ENCODE data around the gene ZNF836.
"Not testable (repeated sequence)": the region's sequence is repeated elsewhere in the genome, so short reads cannot be mapped to it uniquely, and the experiment has no call there.

ZNF836 gene

GRCh38 chr19:52171321-52172169, at the start of gene ZNF836:
Gene ZNF836, minus strand, starts transcription at chr19:52171621. Its CDS starts 3,549 bp downstream, at chr19:52168072.
- in situ Hi-C loops (cut with MboI; ENCODE audit: low sequenced_read_pairs) = no loop called here

GRCh38 chr19:52221031-52221430, 49.6 kb upstream of the ZNF836 start:
- in situ Hi-C loops (cut with MboI; ENCODE audit: low sequenced_read_pairs) = no loop called here

DNA sequence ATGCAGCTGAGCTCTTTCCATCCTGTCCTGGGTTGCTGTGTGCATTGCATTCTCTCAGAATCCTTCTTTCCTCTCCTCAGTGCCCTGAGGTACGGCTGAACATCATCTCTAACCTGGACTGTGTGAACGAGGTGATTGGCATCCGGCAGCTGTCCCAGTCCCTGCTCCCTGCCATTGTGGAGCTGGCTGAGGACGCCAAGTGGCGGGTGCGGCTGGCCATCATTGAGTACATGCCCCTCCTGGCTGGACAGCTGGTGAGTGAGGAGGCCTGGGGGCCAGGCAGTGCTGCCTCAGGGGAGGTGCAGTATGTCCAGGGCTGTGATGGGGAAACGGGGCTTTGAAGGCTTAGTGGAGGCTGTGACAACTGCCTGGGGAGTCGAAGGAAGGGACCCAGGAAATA, 48.2 kb upstream of the ZNF836 start:
- in situ Hi-C loops (cut with MboI; ENCODE audit: low sequenced_read_pairs) = no loop called here

DNA sequence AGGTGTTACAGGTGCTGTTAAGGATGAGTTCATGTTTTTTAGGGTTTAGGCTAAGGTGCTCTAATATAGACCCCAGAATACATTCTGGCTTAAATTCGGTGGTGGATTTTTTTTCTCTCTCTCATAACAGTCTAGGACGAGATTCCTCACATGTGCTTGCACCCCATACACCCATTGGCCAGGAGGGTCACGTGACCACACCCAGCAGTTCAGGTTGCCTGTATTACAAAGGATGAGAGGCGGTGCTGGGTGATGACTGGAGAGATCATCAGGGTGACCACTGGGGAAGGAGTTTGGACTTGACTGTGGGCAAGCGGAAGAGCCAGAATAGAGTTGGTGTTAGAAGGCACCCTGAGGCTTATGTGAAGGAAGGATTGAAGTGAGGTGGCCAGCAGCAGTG, 46.2 kb upstream of the ZNF836 start:
- in situ Hi-C loops (cut with MboI; ENCODE audit: low sequenced_read_pairs) = no loop called here

- in situ Hi-C loops (cut with MboI; ENCODE audit: low sequenced_read_pairs) = no loop called here
Observed at GRCh38 chr19:52216401-52216800, 45.0 kb upstream of the ZNF836 start.

GRCh38 chr19:52214241-52214640, 42.8 kb upstream of the ZNF836 start:
- in situ Hi-C loops (cut with MboI; ENCODE audit: low sequenced_read_pairs) = no loop called here

- in situ Hi-C loops (cut with MboI; ENCODE audit: low sequenced_read_pairs) = no loop called here
Observed at GRCh38 chr19:52212572-52213255, 41.3 kb upstream of the ZNF836 start.

GRCh38 chr19:52211926-52212571, 40.6 kb upstream of the ZNF836 start:
- in situ Hi-C loops (cut with MboI; ENCODE audit: low sequenced_read_pairs) = no loop called here

- in situ Hi-C loops (cut with MboI; ENCODE audit: low sequenced_read_pairs) = no loop called here
Observed at GRCh38 chr19:52211203-52211602, 39.8 kb upstream of the ZNF836 start.

DNA sequence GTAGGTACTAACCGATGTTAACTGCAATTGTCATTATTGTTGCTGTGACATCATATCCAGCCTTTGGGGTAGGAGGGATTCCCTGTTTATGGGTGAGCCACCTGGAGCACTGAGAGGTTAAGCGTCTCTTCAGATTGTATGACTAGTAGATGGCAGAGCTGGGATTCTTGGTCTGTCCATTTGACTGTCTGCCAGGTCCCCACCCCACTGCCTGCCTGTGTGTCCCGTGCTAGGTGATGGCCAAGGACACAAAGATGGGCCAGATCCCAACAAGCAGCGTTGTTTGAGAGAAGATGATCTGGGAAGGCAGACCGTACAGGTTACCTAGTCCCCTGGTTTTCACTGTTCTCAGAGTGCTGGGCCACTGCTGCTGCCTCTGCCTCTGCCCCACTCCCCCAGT, 35.1 kb upstream of the ZNF836 start:
- in situ Hi-C loops (cut with MboI; ENCODE audit: low sequenced_read_pairs) = no loop called here

DNA sequence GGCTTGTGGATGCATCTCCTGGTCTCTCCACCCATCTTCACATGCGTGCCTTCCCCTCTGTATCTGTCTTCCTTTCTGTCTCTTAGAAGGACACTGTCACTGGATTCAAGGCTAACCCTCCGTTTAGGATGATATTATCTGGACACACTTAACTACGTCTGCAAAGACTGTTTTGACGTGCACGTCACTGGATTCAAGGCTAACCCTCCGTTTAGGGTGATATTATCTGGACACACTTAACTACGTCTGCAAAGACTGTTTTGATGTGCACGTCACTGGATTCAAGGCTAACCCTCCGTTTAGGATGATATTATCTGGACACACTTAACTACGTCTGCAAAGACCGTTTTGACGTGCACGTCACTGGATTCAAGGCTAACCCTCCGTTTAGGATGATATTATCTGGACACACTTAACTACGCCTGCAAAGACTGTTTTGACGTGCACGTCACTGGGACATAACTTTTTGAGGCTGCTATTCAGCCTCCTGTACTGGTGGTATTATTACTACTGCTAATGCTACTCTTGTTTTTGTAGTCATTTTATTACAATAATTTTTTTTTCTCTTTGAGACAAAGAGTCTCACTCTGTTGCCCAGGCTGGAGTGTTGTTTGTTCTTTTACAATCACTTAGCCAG, 29.5 kb upstream of the ZNF836 start:
- in situ Hi-C loops (cut with MboI; ENCODE audit: low sequenced_read_pairs) = not testable (repeated sequence)

DNA sequence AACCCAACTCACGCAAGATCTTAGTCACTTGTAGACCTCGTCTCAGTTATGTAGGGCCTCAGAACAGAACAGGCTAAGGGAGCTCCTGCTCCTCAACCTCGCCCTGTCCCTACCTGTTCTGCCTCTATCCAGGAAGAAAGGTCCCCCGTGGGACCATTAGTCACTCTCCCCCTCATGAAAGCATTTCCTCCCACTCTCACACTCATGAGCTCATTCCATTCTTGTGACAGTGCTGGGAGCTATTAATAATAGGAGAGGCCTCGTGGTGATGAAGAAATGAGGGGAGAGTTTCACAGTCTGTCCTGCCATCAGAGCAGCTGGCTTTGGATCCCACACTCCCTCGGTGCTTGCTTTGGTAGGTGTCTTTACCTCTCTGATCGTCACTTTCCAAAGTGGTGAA, 28.6 kb upstream of the ZNF836 start:
- in situ Hi-C loops (cut with MboI; ENCODE audit: low sequenced_read_pairs) = no loop called here

DNA sequence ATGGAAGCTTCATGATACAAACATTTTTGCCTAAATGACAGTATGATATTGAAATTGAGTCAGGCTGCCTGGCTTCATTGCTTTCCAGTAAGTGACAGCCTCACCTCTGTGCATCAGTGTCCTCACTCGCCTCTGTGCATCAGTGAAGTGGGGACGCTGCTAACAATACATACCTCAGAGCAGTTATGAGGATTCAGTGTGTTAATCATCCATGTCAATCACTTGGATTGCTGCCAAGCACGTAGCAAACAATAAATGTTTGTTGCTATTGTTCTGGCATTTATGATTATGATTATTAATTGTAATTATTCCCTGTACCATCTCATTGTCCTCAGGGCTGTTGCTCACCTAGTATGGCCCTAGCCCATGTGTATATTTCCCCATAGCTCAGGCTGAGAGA, 27.3 kb upstream of the ZNF836 start:
- in situ Hi-C loops (cut with MboI; ENCODE audit: low sequenced_read_pairs) = no loop called here

DNA sequence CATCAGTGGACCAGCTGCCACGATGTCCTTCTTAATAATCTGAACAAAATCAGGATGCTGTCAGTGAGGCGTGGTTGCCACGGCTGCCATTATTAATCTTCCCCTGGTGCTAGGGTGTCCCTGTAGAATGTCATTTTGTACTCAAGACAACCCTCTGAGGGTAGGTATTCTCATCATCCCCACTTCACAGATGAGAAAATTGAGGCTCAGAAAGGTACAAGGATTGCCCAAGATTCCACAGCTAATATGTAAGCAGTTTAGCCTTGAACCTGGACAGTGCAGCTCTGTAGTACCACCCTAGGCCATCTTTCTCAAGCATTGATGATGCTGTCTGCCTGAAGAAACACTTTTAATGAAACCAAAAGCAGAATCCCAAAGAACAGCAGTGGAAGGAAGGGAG, 26.5 kb upstream of the ZNF836 start:
- in situ Hi-C loops (cut with MboI; ENCODE audit: low sequenced_read_pairs) = no loop called here

DNA sequence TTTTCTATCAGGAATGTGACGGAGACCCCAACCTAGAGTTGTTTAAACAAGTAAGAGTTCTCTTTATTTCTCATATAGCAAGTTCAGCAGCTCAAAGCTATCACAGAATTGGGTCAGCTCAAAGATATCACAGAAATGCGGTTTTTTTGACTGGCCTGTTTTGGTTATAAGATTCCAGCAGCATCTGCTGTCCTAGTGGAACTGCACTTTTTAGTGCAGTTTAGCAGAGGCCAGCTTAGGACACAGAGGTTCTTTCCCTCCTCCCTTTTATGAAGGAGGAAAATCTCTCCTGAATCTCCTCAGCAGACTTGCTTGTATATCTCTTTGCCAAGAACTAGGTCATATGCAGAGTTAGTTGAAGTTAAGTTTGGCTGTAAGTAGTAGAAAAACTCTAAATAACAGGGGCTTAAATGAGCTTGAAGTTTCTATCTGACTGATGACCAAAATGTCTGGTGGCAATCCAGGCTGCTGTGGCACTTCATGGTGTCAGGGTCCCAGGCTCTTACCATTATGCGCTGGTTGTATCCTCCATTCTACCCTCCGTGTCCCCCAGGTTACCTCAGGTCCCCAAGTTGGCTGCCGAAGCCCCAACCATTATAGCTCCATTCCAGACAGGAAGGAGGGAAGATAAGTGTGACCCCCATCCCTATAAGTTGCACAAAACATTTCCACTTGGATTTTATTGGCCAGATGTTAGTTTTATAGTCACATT, 25.0 kb upstream of the ZNF836 start:
- in situ Hi-C loops (cut with MboI; ENCODE audit: low sequenced_read_pairs) = no loop called here

DNA sequence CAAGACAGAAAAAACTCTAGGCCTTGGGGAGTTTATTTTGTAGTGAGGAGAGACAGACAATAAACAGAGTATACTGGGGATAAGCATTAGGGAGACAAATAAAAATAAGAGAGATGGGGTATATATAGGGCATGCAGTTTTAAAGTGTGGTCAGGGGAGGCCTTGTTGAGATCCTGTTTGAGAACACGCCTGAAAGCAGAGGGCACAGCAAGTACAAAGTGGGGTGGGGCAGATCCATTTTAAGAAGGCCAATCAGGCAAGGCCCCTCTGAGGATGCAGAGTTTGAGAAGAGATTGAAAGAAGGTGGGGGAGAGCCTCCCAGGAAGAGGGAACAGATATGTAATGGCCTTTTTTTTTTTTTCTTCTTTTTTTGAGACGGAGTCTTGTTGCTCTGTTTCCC, 20.5 kb upstream of the ZNF836 start:
- in situ Hi-C loops (cut with MboI; ENCODE audit: low sequenced_read_pairs) = no loop called here

DNA sequence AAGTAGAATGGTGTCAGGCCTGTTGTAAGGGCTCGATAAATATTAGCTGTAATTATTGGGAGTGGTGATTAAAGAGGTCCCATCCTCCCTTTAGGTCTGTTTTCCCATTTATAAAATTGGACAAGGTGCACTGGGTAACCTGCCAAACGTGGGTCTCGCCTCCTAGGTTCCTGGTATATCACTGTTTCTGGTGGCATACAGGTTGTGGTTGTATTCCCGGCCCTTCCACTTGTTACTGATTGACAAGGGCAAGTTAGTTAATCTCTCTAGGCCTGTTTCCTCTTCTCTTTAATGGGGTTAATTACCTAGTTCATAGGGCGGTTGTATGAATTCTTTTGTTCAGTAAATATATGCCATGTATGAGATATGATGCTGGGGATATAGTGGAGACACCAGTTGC, 20.0 kb upstream of the ZNF836 start:
- in situ Hi-C loops (cut with MboI; ENCODE audit: low sequenced_read_pairs) = no loop called here

- in situ Hi-C loops (cut with MboI; ENCODE audit: low sequenced_read_pairs) = no loop called here
Observed at GRCh38 chr19:52190487-52191293, 19.3 kb upstream of the ZNF836 start.

DNA sequence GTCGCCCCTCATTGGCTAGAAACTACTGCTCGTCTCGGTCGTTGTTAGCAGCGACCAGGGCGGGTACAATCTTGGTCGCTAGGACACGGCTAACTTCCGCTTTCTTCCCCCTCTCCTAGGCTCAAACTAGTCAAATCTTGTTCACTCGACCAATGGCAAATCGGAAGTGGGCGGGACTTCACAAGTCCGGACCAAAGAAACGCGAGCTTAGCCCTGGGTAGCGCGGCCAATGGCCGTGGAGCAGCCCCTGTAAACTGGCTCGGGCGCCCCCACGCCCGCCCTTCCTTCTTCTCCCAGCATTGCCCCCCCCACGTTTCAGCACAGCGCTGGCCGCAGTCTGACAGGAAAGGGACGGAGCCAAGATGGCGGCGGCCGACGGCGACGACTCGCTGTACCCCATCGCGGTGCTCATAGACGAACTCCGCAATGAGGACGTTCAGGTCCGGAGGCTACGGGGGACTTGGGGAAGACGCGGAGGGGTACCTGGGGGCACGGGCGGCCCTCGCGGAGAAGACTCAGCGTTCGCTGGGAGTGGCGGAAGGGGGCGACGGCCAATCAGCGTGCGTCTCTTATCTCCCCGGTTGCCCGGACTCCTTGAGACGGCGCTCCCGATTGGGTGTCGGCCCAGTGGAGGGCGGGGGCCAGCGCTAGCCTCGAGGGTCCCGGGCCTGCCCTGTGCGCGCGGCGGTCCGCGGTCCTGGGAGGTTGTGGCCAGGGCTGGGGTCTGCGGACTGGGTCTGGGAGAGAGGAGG, 18.5 kb upstream of the ZNF836 start, which contains the start of gene PPP2R1A:
Gene PPP2R1A, plus strand, starts transcription at position 318 of the 752 bp plus-strand sequence. Its CDS starts 45 bp downstream, at position 363.
- in situ Hi-C loops (cut with MboI; ENCODE audit: low sequenced_read_pairs) = no loop called here
